Activated T-helper 1 cell treated with Interleukin-2 at 50 U/mL for 16 hours (primary cell): ENCODE results near the gene PRAF2.

Source experiments
- DNase-seq: peaks from one replicate; pipeline ENCODE4 v3.0.0-alpha.2; 2020; ENCODE audit warnings: low read depth

PRAF2 gene

GRCh38 chrX:49073601-49074575, at the start of gene PRAF2:
Gene PRAF2 (minus strand): TSS chrX:49074002. CDS start chrX:49073987, 15 bp downstream.
- peak; percentile 82 for DNase-seq

- no peak for DNase-seq
Observed at GRCh38 chrX:49122499-49122898, 48.7 kb upstream of the PRAF2 start.

- DNase-seq = no peak
Observed at GRCh38 chrX:49120091-49120490, 46.3 kb upstream of the PRAF2 start.

- no peak for DNase-seq
Observed at GRCh38 chrX:49117581-49117980, 43.8 kb upstream of the PRAF2 start.

- no peak for DNase-seq
Observed at GRCh38 chrX:49116716-49117115, 42.9 kb upstream of the PRAF2 start.

- no peak for DNase-seq
Observed at GRCh38 chrX:49116076-49116475, 42.3 kb upstream of the PRAF2 start.

- no peak for DNase-seq
Observed at GRCh38 chrX:49111791-49112190, 38.0 kb upstream of the PRAF2 start.

- no peak for DNase-seq
Observed at GRCh38 chrX:49110417-49110816, 36.6 kb upstream of the PRAF2 start.

- DNase-seq = no peak
Observed at GRCh38 chrX:49108641-49109040, 34.8 kb upstream of the PRAF2 start.

- DNase-seq = no peak
Observed at GRCh38 chrX:49106930-49107329, 33.1 kb upstream of the PRAF2 start.

- no peak for DNase-seq
Observed at GRCh38 chrX:49106296-49106695, 32.5 kb upstream of the PRAF2 start.

GRCh38 chrX:49103637-49104036, 29.8 kb upstream of the PRAF2 start:
- DNase-seq = no peak

GRCh38 chrX:49102190-49102589, 28.4 kb upstream of the PRAF2 start:
- no peak for DNase-seq

GRCh38 chrX:49101629-49101984, 27.8 kb upstream of the PRAF2 start:
- DNase-seq = no peak

- peak; percentile 80 for DNase-seq
Observed at GRCh38 chrX:49100704-49101628, 27.2 kb upstream of the PRAF2 start.

- DNase-seq = no peak
Observed at GRCh38 chrX:49096419-49096818, 22.6 kb upstream of the PRAF2 start.

- no peak for DNase-seq
Observed at GRCh38 chrX:49089553-49089952, 15.8 kb upstream of the PRAF2 start.

- no peak for DNase-seq
Observed at GRCh38 chrX:49082271-49082871, 8.6 kb upstream of the PRAF2 start.

- DNase-seq = peak; percentile 60
Observed at GRCh38 chrX:49079489-49080428, 6.0 kb upstream of the PRAF2 start, which contains the start of gene WDR45. Gene WDR45 (minus strand): TSS chrX:49079887. CDS start chrX:49078095, 1,792 bp downstream.

- DNase-seq = no peak
Observed at GRCh38 chrX:49077941-49078340, 4.1 kb upstream of the PRAF2 start.

GRCh38 chrX:49075347-49075746, 1.5 kb upstream of the PRAF2 start:
- DNase-seq = no peak
